Peyer's patch (tissue), 4 donors: ENCODE results near the gene IQSEC3. TPM values are rescaled to one million over a fixed set of nuclear protein-coding genes. Genes with fewer than 3 reads are reported as not detected.
"Not testable (repeated sequence)": the region's sequence is repeated elsewhere in the genome, so short reads cannot be mapped to it uniquely, and the experiment has no call there.

Experiments used
- DNase-seq, 3 donors: peaks; one replicate each; pipeline ENCODE4 v3.0.0-alpha.2; 2017 to 2019
- H3K27ac ChIP-seq, 4 donors: fragments of 200-600 bp; sonication (generic); one replicate each; pipeline ENCODE4 v1.5.1; 2016 to 2019
- H3K27me3 ChIP-seq, 2 donors: fragments of 200-600 bp; sonication (generic); one replicate each; pipeline ENCODE4 v1.5.1; 2019
- H3K36me3 ChIP-seq, 3 donors: fragments of 200-600 bp; sonication (generic); one replicate each; pipeline ENCODE4 v1.5.1; 2016 to 2019
- H3K4me1 ChIP-seq, 4 donors: fragments of 200-600 bp; sonication (generic); one replicate each; pipeline ENCODE4 v1.5.1; 2016 to 2019
- H3K4me3 ChIP-seq, 4 donors: fragments of 200-600 bp; sonication (generic); 1 replicate in 3 of 4; 2 replicates in 1 of 4; pipeline ENCODE4 v1.5.1; 2016 to 2019; ENCODE audit warnings: mild to moderate bottlenecking in 1 of 4
- H3K9me3 ChIP-seq, 4 donors: fragments of 200-600 bp; sonication (generic); one replicate each; pipeline ENCODE4 v1.5.1; 2016 to 2019; ENCODE audit warnings: mild to moderate bottlenecking in 1 of 4
- POLR2A ChIP-seq, 2 donors: fragments of 450-650 bp; IDR thresholded peaks; one replicate each; pipeline ENCODE4 v1.5.1; 2017; ENCODE audit warnings: antibody characterized with exemption in 2 of 2, mild to moderate bottlenecking in 2 of 2, moderate library complexity in 2 of 2
- total RNA-seq, 4 donors: library from RNA; depleted of rRNA; stranded (reverse); fragments of >200 nt; gene quantifications; one replicate each; pipeline ENCODE4 v1.1.0, GENCODE V29; 2016
- TF ChIP-seq, protein P1 (sequence below), 6 experiments: fragments of 450-650 bp in 4 of 6; fragments of 200-600 bp in 2 of 6; sonication (generic) in 1 of 6; IDR thresholded peaks; one replicate each; pipeline ENCODE4 v1.5.1; 2017 to 2019; ENCODE audit warnings: antibody characterized with exemption in 6 of 6, mild to moderate bottlenecking in 3 of 6, moderate library complexity in 1 of 6

IQSEC3 gene
- total RNA-seq: 1 to 10 TPM in 1 of 4 donors, under 1 TPM in 3; 0.35 to 3.3 (median 0.58) TPM

DNA sequence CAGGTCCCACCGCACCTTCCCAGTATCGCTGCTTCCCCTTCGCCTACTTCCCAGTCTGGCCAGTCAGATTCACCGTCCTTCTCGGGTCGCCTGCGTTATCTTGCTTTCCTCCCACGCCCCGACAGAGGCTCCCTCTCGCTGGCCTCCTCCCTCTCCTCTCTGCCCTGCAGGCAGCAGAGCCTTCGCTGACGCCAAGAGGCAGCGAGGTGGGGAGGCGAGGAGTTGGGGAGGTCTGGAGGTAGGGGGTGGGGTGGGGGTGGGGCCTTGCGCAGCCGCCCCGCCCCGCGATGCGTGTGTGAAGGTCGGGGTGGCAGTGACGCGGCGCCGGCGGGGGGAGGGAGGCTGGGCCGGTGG lies at the start of gene IQSEC3:
TSS of gene IQSEC3 (plus strand) at position 340 of the 354 bp plus-strand sequence. CDS start 116 bp downstream, outside the sequence.
- H3K36me3 ChIP-seq, DNase-seq, H3K27ac ChIP-seq, H3K4me1 ChIP-seq, H3K4me3 ChIP-seq, H3K9me3 ChIP-seq, H3K27me3 ChIP-seq: not testable (repeated sequence)

DNA sequence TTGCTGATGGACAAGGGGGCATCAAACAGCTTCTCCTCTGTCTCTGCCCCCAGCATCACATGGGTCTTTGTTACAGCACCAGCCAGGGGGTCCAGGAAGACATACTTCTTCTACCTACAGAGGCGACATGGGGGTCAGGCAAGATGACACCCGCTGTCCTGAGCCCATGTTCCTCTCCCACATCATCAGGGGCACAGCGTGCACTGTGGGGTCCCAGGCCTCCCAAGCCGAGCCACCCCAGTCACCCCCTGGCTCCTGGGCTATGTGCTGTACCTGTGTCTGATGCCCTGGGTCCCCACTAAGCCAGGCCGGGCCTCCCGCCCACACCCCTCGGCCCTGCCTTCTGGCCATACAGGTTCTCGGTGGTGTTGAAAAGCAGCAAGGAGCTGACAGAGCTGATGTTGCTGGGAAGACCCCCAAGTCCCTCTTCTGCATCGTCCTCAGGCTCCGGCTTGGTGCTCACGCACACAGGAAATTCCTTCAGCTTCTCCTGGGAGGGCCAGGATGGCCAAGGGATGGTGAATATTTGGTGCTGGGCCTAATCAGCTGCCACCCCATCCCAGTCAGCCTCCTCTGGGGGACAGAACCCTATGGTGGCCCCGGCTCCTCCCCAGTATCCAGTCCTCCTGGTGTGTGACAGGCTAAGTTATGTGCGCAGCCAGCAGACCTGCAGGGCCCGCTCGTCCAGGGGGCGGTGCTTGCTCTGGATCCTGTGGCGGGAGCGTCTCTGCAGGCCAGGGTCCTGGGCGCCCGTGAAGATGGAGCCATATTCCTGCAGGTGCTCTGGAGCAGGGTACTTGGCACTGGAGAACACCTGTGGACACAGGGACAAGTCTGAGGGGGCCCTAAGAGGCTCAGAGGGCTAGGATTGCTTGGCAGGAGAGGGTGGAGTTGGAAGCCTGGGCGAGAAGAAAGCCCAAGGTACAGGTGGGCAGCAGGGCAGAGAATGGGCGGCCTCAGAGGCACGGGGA lies 48.9 kb upstream of the IQSEC3 start:
- not testable (repeated sequence) for H3K27me3 ChIP-seq, H3K9me3 ChIP-seq, H3K4me3 ChIP-seq, H3K27ac ChIP-seq, DNase-seq
- H3K4me1 ChIP-seq: peaks cover 0 to 12% (median 0%) of the 10 kb centered on the region in 4 donors
- H3K36me3 ChIP-seq: peaks cover 0 to 18% (median 0%) of the 10 kb centered on the region in 3 donors

DNA sequence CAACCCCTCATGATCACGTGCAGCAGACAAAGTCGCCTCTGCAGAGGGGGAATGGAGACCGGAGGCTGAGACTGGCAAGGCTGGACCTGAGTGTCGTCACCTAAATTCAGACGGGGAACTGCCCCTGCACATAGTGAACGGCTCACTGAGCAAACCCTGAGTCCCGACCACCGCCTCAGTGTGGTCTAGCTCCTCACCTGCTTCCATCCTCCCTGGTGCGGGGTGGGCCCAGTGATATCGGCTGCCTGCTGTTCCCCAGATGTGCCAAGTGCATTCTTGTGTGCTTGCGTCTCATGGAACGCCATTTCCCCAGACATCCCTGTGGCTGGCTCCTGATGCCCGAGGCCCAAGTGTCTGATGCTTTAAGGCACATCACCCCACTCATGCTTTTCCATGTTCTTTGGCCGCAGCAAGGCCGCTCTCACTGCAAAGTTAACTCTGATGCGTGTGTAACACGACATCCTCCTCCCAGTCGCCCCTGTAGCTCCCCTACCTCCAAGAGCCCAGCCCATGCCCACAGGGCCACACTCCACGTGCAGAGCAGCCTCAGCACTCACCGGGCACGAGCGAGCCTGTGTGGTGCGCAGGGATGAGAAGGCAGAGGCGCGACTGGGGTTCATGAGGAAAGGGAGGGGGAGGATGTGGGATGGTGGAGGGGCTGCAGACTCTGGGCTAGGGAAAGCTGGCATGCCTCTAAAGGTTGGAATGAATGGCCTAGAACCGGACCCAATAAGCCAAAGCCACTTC lies 47.6 kb upstream of the IQSEC3 start:
- peaks cover 0 to 18% (median 0%) of the 10 kb centered on the region in 3 donors for H3K36me3 ChIP-seq
- DNase-seq, H3K27me3 ChIP-seq, H3K4me1 ChIP-seq, H3K9me3 ChIP-seq, H3K4me3 ChIP-seq, H3K27ac ChIP-seq: not testable (repeated sequence)

DNA sequence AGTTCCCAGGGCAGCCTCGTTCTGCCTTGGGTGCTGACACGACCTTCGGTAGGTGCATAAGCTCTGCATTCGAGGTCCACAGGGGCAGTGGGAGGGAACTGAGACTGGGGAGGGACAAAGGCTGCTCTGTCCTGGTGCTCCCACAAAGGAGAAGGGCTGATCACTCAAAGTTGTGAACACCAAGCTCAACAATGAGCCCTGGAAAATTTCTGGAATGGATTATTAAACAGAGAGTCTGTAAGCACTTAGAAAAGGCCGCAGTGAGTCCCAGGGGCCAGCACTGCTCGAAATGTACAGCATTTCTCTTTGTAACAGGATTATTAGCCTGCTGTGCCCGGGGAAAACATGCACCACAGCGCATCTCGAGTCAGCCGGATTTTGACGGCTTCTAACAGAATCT lies 46.7 kb upstream of the IQSEC3 start:
- not testable (repeated sequence) for H3K27ac ChIP-seq, DNase-seq
- peaks cover 0 to 18% (median 0%) of the 10 kb centered on the region in 3 donors for H3K36me3 ChIP-seq

DNA sequence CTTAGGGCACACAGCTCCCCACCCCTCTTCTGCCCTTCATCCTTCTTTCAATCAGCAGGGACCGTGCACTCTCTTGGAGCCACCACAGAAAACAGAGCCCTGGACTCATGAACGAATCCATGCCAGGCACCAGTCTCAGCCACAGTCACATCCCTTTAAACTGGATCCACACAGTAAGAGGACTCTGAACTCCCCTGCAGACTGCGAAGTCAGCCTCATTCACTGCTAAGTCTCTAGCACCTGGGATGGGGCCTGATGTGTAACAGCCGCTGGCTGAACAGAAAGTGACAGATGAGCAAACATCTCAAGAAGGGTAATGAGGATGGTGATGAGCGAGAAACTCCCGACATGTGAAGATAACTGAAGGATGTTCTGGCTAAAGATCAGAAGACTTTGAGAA lies 45.8 kb upstream of the IQSEC3 start:
- no peak overlapping the region for H3K27ac ChIP-seq
- no peaks in the 10 kb centered on the region for H3K4me1 ChIP-seq
- no peaks in the 10 kb centered on the region for H3K9me3 ChIP-seq
- no peak for TF ChIP-seq POLR2A (IDR thresholded peaks at IDR 0.05)
- TF ChIP-seq, protein P1, sequence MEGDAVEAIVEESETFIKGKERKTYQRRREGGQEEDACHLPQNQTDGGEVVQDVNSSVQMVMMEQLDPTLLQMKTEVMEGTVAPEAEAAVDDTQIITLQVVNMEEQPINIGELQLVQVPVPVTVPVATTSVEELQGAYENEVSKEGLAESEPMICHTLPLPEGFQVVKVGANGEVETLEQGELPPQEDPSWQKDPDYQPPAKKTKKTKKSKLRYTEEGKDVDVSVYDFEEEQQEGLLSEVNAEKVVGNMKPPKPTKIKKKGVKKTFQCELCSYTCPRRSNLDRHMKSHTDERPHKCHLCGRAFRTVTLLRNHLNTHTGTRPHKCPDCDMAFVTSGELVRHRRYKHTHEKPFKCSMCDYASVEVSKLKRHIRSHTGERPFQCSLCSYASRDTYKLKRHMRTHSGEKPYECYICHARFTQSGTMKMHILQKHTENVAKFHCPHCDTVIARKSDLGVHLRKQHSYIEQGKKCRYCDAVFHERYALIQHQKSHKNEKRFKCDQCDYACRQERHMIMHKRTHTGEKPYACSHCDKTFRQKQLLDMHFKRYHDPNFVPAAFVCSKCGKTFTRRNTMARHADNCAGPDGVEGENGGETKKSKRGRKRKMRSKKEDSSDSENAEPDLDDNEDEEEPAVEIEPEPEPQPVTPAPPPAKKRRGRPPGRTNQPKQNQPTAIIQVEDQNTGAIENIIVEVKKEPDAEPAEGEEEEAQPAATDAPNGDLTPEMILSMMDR (IDR thresholded peaks at IDR 0.05): no peak
- peaks cover 0 to 18% (median 0%) of the 10 kb centered on the region in 3 donors for H3K36me3 ChIP-seq
- no peak overlapping the region for H3K4me3 ChIP-seq
- DNase-seq: no peak
- H3K27me3 ChIP-seq: no peaks in the 10 kb centered on the region

More for the DNA sequence above, 46.7 kb upstream of the IQSEC3 start:
- H3K4me1 ChIP-seq, H3K9me3 ChIP-seq, H3K4me3 ChIP-seq, H3K27me3 ChIP-seq: not testable (repeated sequence)

DNA sequence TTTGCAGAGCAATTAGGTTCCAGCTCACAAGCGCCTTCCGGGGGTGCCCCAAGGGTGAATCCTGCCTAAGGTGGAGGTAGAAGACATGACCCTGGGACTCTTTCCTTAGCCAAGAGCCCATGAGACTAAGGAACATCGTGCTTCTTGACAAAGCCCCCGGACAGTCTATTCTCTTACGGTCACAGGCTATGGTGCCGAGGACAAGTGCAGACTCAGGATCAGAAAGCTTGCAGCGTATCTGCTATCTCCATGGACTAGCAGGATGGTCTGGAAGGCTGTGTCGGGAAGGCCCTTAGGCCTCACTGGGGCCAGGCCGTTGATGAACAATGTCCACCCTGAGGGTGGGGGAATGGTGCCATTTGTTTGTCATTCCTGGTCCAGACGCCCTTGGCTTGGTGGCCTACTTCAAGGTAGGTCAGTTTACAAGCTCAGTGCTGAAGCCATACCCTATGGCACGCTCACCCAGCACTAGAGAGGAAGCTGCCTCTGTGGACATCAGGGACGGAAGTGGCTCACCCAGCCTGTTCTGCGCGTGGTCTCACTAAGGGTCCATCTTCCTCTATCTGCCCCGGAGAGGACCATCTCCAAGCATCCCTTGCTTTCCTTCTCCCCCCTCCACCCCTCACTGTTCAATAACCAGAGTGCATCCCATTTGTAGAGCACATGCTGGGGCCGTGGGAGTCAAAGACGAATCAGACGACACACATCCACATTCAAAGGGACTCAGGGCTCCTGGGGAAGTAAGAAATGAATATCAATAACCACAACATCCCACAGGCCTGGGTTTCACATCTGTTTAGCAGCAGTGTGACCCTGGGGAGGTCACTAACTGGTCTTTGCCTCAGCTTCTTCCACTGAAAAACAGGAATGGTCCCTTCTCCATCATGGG lies 45.0 kb upstream of the IQSEC3 start:
- no peak overlapping the region for H3K27ac ChIP-seq
- TF ChIP-seq POLR2A (IDR thresholded peaks at IDR 0.05): no peak
- TF ChIP-seq, protein P1 (IDR thresholded peaks at IDR 0.05): no peak
- peaks cover 0 to 18% (median 0%) of the 10 kb centered on the region in 3 donors for H3K36me3 ChIP-seq
- H3K9me3 ChIP-seq: no peaks in the 10 kb centered on the region
- DNase-seq: no peak
- H3K27me3 ChIP-seq: no peaks in the 10 kb centered on the region
- H3K4me3 ChIP-seq: no peak overlapping the region
- no peaks in the 10 kb centered on the region for H3K4me1 ChIP-seq

DNA sequence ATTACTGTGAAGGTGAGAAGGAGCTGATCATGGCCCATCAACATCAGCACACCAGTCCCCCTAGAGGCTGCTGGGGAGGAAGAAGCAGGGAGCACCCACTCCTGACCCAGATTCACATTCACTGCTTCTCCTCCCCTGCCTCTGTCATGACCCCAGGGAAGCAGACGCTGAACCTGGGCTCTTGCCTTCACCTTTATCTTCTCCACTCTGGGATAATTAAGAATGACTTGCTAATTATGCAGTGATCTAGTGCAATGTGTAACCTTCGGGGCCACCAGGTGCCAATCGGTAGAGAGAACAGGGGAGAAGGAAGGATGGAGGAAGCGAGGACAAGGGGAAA lies 44.4 kb upstream of the IQSEC3 start:
- Histone ChIP-seq H3K27ac (no peak overlapping the region), H3K4me1 (no peaks in the 10 kb centered on the region), H3K9me3 (no peaks in the 10 kb centered on the region), H3K27me3 (no peaks in the 10 kb centered on the region), H3K4me3 (no peak overlapping the region), H3K36me3 (peaks cover 0 to 18% (median 0%) of the 10 kb centered on the region in 3 donors)
- DNase-seq: no peak
- TF ChIP-seq, protein P1 (IDR thresholded peaks at IDR 0.05): no peak
- no peak for TF ChIP-seq POLR2A (IDR thresholded peaks at IDR 0.05)
